CD4-positive, alpha-beta T cell treated with Interleukin-17A for 1 hour (primary cell): ENCODE data around the gene PCDHA8.
"Not testable (repeated sequence)": the region's sequence is repeated elsewhere in the genome, so short reads cannot be mapped to it uniquely, and the experiment has no call there.

Source experiments
- DNase-seq: peaks from one replicate; pipeline ENCODE4 v3.0.0-alpha.2; 2020

PCDHA8 gene, protein sequence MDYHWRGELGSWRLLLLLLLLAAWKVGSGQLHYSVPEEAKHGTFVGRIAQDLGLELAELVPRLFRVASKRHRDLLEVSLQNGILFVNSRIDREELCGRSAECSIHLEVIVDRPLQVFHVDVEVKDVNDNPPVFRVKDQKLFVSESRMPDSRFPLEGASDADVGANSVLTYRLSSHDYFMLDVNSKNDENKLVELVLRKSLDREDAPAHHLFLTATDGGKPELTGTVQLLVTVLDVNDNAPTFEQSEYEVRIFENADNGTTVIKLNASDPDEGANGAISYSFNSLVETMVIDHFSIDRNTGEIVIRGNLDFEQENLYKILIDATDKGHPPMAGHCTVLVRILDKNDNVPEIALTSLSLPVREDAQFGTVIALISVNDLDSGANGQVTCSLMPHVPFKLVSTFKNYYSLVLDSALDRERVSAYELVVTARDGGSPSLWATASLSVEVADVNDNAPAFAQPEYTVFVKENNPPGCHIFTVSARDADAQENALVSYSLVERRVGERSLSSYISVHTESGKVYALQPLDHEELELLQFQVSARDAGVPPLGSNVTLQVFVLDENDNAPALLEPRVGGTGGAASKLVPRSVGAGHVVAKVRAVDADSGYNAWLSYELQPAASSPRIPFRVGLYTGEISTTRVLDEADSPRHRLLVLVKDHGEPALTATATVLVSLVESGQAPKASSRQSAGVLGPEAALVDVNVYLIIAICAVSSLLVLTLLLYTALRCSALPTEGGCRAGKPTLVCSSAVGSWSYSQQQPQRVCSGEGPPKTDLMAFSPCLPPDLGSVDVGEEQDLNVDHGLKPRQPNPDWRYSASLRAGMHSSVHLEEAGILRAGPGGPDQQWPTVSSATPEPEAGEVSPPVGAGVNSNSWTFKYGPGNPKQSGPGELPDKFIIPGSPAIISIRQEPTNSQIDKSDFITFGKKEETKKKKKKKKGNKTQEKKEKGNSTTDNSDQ

GRCh38 chr5:140840978-140841962 is at the start of gene PCDHA8:
TSS of gene PCDHA8 (plus strand) at chr5:140841187. CDS start at chr5:140841322, 135 bp downstream.
- DNase-seq, result no peak

GRCh38 chr5:140794595-140795258 is 46.3 kb upstream of the PCDHA8 start, which contains the start of gene PCDHA2:
TSS of gene PCDHA2 (plus strand) at chr5:140794852.
- DNase-seq, result no peak

DNA sequence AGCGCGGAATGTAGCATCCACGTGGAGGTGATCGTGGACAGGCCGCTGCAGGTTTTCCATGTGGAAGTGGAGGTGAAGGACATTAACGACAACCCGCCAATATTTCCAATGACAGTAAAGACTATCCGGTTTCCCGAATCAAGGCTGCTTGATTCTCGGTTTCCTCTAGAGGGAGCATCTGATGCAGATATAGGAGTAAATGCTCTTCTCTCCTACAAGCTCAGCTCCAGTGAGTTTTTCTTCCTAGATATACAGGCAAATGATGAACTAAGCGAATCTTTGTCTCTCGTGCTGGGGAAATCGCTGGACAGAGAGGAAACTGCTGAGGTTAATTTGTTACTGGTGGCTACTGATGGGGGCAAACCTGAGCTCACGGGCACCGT is 45.7 kb upstream of the PCDHA8 start:
- no peak for DNase-seq

- not testable (repeated sequence) for DNase-seq
These were observed 44.8 kb upstream of the PCDHA8 start for GRCh38 chr5:140796072-140796717.

DNA sequence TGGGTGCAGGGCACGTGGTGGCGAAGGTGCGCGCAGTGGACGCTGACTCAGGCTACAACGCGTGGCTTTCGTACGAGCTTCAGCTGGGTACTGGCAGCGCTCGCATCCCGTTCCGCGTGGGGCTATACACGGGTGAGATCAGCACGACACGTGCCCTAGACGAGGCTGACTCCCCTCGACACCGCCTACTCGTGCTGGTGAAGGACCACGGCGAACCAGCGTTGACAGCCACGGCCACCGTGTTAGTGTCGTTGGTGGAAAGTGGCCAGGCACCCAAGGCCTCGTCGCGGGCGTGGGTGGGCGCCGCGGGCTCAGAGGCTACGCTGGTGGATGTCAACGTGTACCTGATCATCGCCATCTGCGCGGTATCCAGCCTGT is 44.3 kb upstream of the PCDHA8 start:
- DNase-seq, result no peak

DNA sequence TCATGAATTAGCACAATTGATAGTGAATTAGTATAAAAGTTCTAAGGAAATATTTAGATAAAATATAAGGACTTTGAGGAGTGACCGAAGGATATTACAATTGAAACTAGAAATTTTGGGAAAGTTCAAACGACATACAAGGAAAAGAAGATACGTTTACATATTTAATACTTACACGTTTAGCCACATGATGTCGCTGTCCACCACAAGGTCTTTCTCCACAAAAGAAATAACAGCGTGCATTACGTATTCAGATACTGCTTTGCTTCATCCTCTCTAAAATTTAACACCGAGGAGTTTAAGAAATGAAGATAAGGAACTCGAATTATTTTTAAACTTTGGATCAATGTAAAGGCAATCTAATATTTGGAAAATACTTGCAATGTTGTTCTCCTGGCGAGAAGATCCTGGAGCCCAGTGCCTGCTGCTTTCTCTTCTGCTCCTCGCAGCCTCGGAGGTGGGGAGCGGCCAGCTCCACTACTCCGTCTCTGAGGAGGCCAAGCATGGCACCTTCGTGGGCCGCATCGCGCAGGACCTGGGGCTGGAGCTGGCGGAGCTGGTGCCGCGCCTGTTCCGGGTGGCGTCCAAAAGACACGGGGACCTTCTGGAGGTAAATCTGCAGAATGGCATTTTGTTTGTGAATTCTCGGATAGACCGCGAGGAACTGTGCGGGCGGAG is 40.0 kb upstream of the PCDHA8 start, which contains the start of gene PCDHA3:
Gene PCDHA3 (plus strand): TSS at position 242 of the 678 bp plus-strand sequence.
- no peak for DNase-seq

DNA sequence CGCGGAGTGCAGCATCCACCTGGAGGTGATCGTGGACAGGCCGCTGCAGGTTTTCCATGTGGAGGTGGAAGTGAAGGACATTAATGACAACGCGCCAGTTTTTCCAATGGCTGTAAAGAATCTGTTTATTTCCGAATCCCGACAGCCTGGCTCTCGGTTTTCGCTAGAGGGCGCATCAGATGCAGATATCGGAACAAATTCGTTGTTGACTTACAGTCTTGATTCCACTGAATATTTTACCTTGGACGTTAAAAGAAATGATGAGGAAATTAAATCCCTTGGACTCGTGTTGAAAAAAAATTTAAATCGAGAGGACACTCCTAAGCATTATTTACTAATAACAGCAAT is 39.5 kb upstream of the PCDHA8 start:
- no peak for DNase-seq

DNA sequence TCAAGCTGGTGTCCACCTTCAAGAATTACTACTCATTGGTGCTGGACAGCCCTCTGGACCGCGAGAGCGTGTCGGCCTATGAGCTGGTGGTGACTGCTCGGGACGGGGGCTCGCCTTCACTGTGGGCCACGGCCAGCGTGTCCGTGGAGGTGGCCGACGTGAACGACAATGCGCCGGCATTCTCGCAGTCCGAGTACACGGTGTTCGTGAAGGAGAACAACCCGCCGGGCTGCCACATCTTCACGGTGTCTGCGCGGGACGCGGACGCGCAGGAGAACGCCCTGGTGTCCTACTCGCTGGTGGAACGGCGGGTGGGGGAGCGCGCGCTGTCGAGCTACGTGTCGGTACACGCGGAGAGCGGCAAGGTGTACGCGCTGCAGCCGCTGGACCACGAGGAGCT is 38.6 kb upstream of the PCDHA8 start:
- not testable (repeated sequence) for DNase-seq

DNA sequence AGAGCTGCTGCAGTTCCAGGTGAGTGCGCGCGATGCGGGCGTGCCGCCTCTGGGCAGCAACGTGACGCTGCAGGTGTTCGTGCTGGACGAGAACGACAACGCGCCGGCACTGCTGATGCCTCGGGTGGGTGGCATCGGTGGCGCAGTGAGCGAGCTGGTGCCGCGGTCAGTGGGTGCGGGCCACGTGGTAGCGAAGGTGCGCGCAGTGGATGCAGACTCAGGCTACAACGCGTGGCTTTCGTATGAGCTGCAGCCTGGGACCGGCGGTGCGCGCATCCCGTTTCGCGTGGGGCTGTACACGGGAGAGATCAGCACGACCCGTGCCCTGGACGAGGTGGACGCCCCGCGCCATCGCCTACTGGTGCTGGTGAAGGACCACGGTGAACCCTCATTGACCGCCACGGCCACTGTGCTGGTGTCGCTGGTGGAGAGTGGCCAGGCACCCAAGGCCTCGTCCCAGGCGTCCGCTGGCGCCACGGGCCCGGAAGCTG is 38.2 kb upstream of the PCDHA8 start:
- DNase-seq, result no peak

GRCh38 chr5:140806834-140807775 is 33.9 kb upstream of the PCDHA8 start, which contains the start of gene PCDHA4:
TSS of gene PCDHA4 (plus strand) at chr5:140807068.
- DNase-seq, result no peak

DNA sequence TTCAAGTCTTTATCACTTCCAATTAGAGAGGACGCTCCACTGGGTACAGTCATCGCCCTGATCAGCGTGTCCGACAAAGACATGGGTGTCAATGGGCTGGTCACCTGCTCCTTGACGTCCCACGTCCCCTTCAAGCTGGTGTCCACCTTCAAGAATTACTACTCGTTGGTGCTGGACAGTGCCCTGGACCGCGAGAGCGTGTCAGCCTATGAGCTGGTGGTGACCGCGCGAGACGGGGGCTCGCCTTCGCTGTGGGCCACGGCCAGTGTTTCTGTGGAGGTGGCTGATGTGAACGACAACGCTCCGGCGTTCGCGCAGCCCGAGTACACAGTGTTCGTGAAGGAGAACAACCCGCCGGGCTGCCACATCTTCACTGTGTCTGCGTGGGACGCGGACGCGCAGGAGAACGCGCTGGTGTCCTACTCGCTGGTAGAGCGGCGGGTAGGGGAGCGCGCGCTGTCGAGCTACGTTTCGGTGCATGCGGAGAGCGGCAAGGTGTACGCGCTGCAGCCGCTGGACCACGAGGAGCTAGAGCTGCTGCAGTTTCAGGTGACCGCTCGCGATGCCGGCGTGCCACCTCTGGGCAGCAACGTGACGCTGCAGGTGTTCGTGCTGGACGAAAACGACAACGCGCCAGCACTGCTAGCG is 32.6 kb upstream of the PCDHA8 start:
- DNase-seq, result not testable (repeated sequence)

DNA sequence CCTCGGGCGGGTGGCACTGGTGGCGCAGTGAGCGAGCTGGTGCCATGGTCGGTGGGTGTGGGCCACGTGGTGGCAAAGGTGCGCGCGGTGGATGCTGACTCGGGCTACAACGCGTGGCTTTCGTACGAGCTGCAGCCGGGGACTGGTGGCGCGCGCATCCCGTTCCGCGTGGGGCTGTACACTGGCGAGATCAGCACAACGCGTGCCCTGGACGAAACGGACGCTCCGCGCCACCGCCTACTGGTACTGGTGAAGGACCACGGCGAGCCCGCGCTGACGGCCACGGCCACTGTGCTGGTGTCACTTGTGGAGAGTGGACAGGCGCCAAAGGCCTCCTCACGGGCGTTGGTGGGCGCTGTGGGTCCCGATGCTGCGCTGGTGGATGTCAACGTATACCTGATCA is 32.1 kb upstream of the PCDHA8 start:
- DNase-seq, result no peak

DNA sequence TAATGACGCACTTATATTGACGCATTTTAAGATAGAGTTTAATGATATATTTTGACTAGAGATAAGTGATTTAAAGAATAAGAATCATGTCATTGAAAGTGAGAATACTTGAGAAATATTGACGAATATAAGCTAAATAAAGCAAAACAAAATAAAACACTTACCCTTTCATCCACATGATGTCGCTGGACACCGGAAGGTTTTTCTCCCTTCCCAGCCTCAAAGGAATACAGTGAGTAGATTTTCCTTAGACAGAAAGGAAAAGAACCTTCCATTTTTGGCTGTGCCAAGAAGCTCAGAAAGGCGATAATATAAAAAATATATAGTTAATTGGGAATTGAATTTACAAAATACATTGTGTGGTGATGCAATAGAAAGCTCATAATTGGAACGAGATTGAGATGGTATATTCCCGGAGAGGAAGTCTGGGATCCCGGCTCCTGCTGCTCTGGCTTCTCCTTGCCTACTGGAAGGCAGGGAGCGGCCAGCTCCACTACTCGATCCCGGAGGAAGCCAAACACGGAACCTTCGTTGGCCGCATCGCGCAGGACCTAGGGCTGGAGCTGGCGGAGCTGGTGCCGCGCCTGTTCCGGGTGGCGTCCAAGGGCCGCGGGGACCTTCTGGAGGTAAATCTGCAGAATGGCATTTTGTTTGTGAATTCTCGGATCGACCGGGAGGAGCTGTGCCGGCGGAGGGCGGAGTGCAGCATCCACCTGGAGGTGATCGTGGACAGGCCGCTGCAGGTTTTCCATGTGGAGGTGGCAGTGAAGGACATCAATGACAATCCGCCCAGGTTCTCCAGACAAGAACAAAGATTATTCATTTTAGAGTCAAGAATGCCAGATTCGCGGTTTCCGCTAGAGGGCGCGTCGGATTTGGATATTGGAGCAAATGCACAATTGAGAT is 19.4 kb upstream of the PCDHA8 start, which contains the start of gene PCDHA5:
Gene PCDHA5 (plus strand): TSS at position 239 of the 906 bp plus-strand sequence.
- no peak for DNase-seq

DNA sequence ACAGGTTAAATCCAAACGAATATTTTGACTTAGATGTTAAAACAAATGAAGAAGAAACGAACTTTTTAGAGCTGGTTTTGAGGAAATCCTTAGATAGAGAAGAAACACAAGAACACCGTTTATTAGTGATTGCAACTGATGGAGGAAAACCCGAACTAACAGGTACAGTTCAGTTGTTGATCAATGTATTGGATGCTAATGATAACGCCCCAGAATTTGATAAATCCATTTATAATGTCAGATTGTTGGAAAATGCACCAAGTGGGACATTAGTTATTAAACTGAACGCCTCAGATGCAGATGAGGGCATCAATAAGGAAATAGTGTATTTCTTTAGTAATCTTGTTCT is 18.7 kb upstream of the PCDHA8 start:
- no peak for DNase-seq

GRCh38 chr5:140822969-140823368 is 18.0 kb upstream of the PCDHA8 start:
- not testable (repeated sequence) for DNase-seq

DNA sequence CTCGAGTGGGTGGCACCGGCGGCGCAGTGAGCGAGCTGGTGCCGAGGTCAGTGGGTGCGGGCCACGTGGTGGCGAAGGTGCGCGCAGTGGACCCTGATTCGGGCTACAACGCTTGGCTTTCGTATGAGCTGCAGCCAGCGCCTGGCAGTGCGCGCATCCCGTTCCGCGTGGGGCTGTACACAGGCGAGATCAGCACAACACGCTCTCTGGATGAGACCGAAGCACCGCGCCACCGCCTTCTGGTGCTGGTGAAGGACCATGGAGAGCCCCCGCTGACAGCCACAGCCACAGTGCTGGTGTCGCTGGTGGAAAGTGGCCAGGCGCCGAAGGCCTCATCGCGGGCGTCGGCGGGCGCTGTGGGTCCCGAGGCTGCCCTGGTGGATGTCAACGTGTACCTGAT is 17.5 kb upstream of the PCDHA8 start:
- DNase-seq, result no peak

DNA sequence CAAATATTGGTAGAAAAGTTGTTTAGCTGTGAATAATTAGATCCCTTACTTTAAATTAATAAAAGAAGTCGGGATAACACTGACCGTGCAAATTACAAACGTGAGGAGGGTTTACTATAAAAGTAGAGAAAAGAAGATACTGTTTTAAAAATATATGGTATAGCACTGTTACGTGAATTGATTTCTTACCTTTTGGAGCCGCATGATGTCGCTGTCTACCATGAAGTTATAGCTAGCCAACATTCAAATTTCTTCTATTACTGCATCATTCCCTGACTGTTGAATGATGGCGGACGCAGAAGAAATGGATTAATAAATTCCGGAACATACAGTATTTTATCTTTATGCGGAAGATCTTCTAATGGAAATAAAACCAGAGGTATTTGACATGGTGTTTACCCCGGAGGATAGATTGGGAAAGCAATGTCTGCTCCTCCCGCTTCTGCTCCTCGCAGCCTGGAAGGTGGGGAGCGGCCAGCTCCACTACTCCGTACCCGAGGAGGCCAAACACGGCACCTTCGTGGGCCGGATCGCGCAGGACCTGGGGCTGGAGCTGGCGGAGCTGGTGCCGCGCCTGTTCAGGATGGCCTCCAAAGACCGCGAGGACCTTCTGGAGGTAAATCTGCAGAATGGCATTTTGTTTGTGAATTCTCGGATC is 13.2 kb upstream of the PCDHA8 start, which contains the start of gene PCDHA6:
Gene PCDHA6 (plus strand): TSS at position 257 of the 658 bp plus-strand sequence. CDS start 132 bp downstream, at position 389.
- no peak for DNase-seq
